Stimulated activated naive CD4-positive, alpha-beta T cell treated with Interleukin-2 at 50 U/mL for 16 hours (primary cell): ENCODE results near the gene ADRA1B.

ENCODE experiments used
- DNase-seq: peaks from one replicate; lab custom pipeline; 2025; lab: John Stamatoyannopoulos, UW

ADRA1B gene

DNA sequence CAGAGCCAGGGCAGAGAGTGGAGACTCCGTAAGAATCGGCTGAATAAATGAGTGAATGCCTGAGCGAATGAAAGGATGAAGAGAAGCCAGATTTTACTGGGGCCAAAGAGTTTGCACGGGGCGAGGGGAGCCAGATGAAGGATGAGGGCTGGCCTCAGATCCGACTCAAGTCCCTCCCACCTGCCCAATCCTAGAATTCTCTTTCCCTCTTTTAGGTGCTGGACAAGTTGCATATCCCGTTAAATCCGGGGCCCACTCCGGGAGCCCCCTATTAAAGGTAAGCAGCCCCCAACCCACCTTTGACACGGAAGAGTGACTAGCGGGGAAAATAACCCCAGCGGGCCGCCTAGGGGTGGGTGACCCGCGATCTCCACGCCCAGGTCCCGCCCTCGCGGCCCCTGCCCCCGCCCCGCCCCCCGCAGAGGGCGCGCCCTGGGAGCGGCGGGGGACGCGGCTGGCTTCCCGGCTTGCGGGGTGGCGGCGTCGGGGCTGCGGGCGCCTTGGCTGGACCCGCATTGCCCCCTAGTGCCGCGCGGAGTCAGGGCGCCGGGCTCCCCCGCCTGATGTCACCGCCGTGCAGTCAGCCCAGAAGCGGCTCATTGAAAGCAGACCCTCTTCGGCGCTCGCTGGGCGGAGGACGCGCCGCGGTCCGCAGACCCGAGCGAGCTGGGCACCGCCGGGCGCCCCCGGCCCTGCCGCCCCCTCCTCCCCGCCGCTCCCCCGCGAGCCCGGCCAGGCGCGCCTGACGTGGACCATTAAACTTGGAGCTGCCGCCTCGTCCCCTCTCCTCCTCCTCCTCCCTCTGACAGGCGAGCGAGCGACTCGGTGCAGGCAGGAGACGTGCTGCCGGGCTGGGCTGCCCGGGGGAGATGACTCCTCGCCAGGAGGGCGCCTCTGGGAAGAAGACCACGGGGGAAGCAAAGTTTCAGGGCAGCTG lies at the start of gene ADRA1B:
ADRA1B (plus strand) TSS at position 579 of the 937 bp plus-strand sequence. CDS start 424 bp downstream, outside the sequence.
- DNase-seq: peak; percentile 34

DNA sequence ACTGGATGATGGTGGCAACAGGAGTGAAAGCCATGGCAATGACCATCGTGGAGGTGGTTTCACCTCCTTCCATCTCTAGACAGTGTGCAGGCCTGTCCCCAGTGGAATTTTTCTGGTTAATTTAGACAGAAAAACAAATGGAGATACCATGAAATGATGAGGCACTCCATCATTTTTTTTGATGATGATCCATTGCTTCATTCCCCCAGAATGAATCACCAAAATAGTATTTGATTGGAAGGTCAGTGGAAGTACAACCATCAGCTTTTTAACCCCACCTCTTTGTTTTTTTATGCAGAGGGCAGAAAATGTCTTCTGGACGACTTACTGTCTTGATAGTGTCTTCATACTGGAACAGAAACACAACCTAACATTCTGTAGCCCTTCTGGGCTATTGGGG lies 42.6 kb upstream of the ADRA1B start:
- DNase-seq: no peak

DNA sequence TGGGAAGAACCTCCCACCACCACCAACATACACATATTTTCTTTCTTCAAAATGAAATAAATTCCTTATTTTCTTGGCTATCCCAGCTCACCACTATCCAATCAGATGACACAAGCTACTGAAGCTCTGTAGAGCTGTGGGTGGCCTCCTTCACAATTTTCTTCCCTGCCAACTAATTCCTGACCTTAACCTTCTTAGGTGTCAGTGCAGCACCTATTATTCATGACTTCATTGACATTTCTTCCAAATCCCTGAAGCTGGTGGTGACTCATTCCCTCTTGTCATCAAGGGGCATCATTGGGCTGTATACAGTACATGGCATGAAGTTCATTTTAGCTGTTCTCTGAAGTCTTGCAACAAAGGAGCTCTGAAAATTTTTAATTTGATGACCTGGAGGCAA lies 42.0 kb upstream of the ADRA1B start:
- DNase-seq: no peak

DNA sequence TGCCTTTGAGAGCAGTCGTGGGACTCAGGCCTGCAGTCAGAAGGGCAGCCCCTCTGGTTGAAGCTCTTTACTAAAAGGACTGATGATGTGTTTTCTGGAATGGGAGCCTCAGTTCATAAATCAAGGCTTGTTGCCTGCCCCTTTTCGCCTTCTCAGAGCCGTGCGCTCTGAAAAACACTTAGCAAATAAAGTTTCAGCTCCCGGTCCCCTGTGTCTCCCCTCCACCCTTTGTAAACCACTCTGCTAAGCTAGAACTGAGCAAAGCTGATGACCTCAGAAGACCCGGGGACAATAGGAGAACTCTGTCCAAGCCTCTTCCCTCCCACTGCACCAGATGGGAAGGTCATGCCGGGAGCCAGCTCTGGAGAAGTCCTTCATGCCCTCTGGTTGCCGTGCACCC lies 39.3 kb upstream of the ADRA1B start:
- DNase-seq: no peak

DNA sequence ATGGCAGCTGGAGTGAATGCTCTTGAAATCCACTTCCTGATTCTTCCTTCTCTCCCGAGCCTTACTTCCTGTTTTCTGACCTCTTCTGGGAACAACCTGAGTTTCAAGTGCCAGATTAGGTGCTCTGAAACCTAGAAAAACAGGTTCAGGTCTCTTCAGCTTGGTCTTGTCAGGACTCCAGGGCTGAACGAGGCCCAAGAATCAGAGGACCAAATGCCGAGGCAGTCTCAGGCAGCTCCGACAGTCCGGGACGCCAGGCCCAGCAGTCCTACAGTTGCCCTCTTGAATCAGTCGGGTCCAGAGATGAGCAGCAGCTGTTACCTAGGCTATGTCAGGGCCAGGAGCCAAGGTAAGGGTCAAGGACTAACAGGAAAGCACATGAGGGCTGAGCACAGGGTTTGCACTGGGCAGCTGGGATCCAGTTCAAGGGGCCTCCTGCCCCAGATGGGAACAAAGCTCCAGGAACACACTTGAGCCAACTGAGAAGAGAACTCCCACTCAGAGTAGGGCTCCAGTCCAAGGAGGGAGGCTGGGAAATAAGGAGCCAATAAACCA lies 38.3 kb upstream of the ADRA1B start:
- DNase-seq: no peak

DNA sequence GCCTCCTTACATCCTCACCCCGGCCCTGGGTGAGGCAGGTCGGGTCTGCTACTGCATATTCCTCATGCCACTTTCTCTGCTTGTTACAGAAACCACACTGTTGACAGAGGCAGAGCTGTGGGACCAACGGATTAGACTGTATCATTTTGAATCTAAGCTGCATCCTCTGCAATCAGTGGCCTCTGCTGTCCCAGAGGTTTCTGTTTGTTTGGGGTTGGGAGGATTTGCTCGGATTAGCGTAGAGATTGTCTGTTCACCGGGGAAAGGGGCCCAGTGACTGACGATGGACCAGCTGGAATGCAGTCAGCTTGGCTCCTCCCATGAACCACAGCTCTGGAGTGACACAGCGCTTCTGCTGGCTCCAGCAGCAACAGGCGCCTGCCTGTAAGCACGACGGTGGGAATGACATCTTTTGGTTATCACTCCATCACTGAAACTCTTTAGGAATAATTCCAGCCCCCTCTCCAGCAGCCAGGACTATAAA lies 37.3 kb upstream of the ADRA1B start:
- no peak for DNase-seq

DNA sequence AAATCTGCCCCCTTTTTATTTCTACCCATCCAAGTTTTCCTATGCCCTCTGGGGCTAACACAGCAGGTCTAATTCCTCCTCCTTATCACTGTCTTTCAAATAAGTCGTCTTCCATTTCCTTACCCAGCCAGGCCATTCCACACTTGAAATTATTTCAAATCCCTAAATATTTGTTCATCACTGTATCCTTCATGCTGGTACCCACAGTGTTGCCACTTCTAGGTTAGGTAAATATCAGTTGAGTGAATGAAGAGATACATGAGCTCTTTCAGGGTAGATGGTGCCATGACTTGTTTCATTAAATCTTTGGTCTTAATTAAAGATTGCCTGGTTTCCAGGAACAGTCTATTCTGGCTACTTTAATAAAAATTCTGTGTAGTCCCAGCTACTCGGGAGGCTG lies 35.6 kb upstream of the ADRA1B start:
- no peak for DNase-seq

DNA sequence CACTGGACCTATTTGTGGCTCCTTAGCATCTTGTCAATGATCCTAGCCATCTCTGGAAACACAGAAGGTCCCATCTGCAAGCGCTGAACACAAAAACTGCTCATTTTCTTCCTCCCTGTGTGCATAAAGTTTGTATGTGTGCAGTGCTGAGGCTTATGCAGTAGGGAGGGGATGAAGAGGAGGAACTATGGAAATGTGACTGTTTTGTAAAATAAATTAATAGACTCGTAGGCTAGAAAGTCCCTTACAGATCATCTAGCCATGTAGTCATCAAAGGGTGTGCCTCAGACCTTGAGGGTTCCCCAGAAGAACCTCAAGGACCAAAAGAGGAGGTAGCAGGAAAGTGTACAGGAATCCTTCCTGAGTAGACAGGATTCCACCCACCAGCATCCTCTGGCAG lies 34.3 kb upstream of the ADRA1B start:
- no peak for DNase-seq

DNA sequence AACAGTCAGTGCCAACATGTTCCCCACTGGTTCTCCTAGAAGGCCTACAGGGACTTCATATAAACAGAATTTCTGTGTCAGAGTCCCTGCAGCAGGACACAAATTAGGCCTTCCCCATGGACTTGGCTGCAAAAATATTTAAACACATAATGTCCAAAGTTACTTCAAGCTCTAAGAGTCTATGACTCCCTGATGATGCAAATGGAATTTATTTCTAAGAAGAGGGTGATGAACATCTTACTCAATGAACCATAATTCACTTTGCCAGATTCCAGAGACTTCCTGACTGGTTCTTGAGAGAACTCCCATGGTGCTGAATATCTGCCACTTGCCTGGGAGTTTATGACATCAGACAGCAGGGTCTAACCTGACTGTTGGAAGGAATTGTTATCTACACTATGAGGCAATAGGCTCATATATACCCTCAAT lies 32.7 kb upstream of the ADRA1B start:
- no peak for DNase-seq

DNA sequence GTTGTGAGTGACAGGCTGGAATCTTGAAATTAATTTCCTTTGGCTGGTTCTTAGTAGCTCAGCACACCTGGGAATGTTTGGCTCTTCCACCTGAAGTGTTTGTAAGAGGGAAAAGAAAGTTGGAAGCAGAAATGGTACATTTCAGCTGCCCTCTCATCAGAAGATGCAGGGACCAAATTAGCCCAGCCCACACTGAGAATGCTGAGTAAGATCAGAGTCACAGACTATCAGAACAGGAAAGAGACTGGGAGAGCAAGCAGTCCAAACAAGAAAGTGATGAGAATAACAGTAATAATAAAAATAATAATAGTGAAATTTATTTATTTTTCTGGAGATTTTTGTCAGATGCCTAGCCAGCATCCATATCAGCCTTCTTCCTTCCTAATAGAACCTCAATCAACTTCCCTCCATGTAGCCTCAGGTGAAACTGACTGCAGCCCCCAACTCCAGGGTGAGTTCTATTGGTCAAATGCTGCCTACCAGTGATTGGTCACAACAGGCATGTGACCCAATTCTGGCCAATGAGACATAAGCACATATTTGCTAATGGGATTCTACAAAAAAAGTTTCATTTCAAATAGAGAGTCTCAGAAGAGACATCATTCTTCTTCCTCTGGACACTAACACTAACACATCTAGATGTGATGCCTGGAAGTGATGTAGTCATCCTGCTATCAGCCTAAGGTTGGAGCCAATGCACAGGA lies 31.2 kb upstream of the ADRA1B start:
- no peak for DNase-seq

DNA sequence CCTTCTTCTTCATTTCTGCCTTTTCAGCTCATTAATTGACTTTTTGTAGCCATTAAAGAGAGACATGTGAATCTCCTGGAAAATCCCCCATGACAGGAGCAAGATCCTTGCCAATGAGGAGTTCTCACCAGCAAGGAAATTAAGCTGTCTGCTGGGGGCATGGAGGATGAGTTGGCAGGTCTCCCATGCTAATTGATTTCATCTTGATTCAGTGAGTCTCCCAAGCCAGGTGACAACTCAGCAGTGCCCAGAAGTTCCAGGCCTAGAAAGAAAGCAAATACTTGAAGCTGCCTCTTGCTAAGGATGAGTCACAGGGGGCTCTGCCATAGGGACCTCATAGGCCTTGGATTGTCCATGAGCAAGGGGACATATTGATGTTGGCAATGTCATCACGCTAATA lies 30.0 kb upstream of the ADRA1B start:
- DNase-seq: no peak

DNA sequence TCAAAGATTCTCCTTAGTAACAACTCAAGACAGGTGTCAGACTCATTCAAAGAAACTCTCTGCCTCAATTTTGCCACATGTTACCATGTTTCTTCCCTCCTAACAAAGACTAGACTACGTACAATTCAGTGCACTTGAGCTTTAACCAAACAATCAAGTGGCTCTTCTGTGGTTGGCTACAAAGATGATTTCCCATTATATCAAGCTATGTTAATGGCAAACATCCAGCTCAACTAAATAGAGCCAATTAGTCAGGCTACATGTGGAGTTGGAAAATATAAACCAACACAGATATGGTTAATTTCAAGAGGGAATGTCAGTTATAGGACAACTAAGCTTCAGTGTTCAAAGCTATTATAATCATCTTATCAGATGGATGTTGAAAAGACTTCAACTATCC lies 29.2 kb upstream of the ADRA1B start:
- no peak for DNase-seq

DNA sequence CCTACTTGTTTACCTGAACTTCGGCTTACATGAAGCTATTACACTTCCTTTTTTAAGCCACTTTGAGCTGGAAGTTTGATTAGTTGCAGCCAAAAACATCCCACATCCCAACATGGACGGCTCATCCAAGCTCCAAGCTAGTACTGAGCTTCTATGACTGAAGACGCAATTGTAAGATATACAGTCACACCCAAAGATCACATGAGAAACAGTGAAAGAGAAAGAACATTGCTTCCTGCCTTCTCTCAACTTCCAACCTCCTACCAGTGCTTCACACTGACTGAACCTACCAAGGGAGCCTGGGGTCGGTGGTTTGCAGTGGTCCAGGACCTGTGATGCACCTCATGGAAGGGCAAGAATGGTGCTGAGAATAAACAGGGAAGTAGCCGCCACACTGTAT lies 27.4 kb upstream of the ADRA1B start:
- no peak for DNase-seq

DNA sequence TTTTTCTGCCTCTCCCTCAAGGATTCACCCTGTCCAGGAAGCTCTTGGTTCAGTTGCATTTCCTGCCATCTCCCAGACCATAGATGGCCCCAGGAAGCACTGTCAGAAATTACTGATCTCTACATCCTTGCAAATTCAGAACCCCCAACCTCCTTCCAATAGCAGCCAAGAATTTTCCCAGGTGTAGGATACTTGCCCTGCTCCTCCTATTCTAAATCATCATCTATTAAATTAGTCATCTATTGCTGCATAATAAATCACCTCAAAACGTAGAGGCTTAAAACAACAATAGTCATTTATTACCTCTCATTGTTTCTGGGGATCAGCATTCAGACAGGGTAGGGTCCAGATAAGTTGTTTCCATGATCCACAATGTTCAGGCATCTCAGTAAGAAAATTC lies 26.1 kb upstream of the ADRA1B start:
- no peak for DNase-seq

DNA sequence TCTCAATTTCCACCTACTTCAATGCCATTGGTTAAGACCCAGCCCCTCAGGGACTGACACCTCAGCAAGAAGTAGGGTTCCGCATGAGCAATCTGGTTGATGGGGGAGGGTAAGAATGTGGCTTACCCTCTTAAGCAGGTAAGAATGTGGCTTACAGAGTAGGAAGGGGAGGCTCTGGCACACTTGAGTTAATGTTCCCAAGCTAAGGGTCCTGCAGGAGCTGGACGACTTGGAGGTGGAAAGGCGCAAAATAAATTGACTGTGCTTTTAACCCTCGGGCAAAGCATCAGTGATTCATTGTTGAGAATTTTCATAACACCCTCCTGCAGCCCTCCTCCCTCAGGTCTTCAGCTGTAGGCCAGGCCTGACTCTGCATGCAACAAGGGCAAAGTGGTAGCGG lies 24.9 kb upstream of the ADRA1B start:
- DNase-seq: no peak

DNA sequence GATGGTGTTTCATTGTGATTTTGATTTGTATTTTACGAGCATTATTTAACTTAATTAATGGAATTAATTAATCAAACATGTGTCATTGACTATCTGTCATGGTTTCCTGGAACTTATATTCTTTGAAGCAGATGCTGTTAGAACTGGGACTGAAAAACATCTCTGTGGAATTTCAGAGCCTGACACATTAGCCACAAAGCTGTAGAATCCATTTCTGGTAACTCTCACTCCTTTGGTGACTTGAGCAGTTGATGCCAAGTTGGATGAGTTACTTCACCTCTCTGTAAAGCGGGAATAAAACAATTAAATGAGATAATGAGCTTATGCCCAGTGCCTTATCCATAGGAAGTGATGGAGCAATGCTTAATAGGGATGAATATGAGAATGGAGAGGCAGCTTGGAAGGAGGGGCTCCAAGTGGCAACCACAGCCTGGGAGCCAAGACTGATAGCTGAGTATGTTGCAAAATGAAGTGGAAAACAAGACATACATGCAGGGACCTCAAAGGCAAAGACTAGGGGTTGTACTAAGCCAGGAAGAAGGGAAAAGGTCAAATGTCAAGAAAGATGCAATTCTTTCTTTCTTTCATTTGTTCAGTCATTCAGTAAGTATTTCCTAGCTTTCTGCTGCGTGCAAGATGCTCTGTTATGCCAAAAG lies 23.1 kb upstream of the ADRA1B start:
- no peak for DNase-seq

DNA sequence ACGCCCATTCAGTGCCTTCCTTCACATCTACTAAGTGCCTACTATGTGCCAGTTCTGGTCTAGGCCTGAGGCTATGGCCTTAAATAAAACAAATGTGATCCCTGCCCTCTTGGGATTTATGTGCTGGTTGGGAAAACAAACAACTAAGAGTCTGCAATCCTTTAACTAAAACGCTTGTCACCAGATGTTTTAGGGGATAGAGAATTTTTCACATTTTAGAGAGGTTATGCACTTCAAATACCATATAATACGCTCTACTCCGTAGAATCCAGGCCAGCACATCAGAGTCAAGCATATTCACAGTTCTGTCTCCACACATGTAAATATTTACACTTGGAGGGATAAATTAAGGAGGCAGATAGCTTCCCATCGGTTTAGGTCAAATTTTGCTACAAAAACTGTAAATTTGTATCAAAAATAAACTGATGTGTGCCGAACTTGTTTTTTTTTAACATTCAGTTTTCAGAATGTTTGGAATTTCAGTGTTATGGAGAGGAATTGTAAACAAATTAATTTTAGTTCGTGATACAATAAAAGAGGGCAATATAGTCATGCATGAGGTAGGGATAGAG lies 22.0 kb upstream of the ADRA1B start:
- DNase-seq: no peak

DNA sequence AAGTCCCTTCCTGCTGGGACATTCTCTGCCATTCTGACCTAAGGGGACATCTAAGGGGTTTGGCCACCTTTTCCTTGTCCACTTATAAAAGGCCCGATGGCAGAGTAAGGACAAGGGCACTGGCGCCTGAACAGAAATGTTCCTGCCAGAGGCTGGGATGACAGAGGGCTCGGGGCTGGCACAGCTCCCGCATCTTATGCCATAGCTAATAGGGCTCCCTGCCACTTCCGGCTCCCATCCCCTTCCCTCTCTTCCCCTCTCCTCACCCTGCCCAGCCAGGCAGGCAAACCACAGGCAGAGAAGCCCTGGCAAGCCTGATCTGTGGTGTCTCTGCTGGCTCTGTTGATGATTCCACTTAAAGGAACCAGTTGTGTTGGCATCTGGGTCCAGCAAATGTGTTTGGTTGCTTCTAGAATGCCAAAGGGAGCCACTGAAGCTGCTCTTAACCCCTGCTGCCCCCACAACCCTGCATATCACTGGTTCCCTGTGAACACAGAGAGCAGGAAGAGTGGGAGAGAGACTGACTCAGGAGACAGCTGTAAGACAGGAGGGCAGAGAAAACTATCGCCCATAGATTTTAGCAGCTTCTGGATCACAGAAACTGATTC lies 18.4 kb upstream of the ADRA1B start:
- no peak for DNase-seq

DNA sequence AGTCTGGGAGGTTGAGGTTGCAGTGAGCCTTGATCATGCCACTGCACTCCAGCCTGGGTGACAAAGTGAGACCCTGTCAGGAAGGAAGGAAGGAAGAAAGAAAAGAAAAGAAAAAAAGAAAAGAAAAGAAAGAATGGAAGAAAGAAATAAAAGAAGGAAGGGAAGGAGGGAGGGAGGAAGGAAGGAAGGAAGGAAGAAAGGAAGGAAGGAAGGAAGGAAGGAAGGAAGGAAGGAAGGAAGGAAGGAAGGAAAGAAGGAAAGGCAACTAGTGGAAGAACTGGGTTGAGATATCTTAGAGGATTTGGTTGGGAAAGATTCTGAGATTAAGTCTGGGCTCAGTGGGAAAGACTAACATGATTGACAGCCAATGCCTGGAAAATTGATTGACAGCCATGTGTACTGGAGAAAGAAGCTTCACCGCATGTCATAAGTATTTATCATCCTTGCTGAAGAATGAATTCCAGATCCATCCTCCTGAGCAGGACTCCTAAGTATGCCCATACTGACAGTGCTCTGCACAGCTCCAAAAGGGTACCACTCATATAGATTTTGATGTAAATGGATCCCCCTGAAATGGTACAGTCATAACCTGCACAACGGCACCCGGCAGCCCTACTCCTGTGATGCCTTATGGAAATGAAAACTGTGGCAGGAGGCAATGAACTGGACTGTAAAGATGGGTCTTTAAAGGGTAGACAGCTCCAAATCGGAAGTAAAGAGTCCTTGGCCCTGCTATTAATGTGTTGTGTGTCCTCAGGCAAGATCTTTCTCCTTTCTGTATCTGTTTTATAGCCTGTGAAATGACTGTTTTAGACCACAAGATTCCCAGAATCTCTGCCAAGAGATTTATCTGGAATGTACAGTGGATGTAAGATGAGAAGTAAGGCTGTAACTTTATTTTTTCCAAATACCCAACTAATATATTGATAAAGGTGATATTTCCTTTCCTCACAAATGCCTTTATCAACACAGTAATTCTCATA lies 16.9 kb upstream of the ADRA1B start:
- no peak for DNase-seq

DNA sequence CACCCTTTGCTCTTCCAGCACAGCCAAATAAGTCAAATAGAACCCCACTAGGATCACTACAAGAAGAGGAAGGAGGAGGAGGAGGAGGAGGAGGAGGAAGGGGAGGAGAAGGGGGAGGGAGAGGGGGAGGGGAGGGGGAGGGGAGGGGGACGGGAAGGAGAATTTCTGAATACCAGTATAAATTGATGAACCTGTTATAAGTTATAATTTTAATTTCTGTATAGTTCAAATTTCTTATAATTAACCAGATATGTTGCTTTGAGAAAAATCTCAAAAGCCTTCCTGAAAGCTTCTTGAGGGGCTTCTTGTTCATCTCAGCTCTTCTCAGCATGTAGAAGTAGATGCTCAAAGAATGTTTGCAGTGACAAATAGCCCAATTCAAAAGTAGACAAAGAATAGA lies 15.0 kb upstream of the ADRA1B start:
- no peak for DNase-seq
